Activated naive CD4-positive, alpha-beta T cell (primary cell): Measurements from ENCODE around the gene LIN37.
"Not testable (repeated sequence)": the region's sequence is repeated elsewhere in the genome, so short reads cannot be mapped to it uniquely, and the experiment has no call there.

ENCODE experiments used
- DNase-seq, 4 experiments: peaks; one replicate each; lab custom pipeline; 2025; lab: John Stamatoyannopoulos, UW

LIN37 gene

GRCh38 chr19:35719402-35720162 lies 28.8 kb upstream of the LIN37 start:
- no peak for DNase-seq

- no peak for DNase-seq
Measured at GRCh38 chr19:35720163-35720524, 28.2 kb upstream of the LIN37 start.

- no peak for DNase-seq
Measured at GRCh38 chr19:35720648-35721047, 27.7 kb upstream of the LIN37 start.

DNA sequence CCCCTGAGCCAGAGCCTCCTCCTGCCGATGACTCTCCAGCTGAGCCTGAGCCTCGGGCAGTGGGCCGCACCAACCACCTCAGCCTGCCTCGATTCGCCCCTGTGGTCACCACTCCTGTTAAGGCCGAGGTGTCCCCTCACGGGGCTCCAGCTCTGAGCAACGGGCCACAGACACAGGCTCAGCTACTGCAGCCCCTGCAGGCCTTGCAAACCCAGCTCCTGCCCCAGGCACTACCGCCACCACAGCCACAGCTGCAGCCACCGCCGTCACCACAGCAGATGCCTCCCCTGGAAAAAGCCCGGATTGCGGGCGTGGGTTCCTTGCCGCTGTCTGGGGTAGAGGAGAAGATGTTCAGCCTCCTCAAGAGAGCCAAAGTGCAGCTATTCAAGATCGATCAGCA lies 27.0 kb upstream of the LIN37 start:
- DNase-seq = no peak

DNA sequence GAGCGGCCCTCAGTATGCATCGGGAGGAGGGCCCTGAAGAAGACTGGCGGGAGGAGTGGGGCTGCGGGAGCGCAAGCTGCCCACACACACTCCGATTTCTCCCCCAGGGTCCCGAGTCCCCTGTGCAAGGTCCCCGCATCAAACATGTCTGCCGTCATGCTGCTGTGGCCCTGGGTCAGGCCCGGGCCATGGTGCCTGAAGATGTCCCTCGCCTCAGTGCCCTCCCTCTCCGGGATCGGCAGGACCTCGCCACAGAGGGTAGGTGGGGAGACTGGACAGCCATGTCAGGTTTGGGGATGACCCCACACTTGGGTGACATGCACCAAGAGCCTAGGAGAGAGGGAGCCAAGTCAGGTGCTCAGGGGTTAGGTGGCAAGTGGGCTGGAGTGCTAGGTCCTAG lies 25.9 kb upstream of the LIN37 start:
- no peak for DNase-seq

- no peak for DNase-seq
Measured at GRCh38 chr19:35722897-35723296, 25.5 kb upstream of the LIN37 start.

- no peak for DNase-seq
Measured at GRCh38 chr19:35723671-35724070, 24.7 kb upstream of the LIN37 start.

- DNase-seq = not testable (repeated sequence)
Measured at GRCh38 chr19:35724132-35724531, 24.2 kb upstream of the LIN37 start.

DNA sequence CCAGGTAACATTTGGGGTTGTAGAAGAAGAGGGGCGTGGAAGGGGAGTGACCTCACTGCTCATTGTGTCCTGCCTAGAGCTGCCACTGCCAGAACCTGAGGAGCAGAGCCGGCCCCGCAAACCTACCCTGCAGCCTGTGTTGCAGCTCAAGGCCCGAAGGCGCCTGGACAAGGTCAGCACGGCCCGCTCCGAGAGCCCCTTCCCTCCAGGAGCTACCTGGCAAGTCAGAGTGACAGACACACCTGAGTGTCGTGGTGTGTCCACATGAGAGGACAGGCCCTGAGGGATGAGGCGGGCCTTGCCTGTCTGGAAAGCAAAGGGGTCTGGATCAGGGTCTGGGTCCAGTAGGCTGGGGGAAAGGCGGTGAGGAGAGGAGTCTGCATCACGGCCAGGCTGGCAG lies 23.8 kb upstream of the LIN37 start:
- DNase-seq = no peak

- DNase-seq = no peak
Measured at GRCh38 chr19:35725216-35725861, 23.0 kb upstream of the LIN37 start.

DNA sequence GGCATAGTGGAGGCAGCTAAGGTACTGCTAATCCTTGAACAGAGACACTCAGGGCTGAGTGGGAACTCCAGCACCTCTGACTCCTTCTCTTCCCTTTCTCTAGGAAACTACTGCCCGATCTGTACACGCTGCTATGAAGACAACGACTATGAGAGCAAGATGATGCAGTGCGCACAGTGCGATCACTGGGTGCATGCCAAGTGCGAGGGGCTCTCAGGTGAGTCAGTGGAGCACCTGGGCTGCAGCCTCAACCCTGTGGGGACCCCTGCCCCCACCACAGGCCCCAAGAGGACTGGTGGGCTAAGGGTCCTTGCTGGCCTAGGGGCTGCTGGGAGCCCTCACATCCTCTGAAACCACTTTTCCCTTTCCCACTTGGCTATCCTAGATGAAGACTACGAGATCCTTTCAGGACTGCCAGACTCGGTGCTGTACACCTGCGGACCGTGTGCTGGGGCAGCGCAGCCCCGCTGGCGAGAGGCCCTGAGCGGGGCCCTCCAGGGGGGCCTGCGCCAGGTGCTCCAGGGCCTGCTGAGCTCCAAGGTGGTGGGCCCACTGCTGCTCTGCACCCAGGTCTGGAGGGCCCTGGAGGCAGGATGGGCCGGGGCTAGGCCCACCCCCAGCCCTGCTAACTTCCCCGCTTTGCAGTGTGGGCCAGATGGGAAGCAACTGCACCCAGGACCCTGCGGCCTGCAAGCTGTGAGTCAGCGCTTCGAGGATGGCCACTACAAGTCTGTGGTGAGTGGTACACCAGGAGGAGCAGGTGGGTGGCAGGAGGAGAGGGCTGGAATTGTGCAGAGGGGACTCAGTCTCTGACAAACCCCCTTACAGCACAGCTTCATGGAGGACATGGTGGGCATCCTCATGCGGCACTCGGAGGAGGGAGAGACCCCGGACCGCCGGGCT lies 21.1 kb upstream of the LIN37 start:
- no peak for DNase-seq

DNA sequence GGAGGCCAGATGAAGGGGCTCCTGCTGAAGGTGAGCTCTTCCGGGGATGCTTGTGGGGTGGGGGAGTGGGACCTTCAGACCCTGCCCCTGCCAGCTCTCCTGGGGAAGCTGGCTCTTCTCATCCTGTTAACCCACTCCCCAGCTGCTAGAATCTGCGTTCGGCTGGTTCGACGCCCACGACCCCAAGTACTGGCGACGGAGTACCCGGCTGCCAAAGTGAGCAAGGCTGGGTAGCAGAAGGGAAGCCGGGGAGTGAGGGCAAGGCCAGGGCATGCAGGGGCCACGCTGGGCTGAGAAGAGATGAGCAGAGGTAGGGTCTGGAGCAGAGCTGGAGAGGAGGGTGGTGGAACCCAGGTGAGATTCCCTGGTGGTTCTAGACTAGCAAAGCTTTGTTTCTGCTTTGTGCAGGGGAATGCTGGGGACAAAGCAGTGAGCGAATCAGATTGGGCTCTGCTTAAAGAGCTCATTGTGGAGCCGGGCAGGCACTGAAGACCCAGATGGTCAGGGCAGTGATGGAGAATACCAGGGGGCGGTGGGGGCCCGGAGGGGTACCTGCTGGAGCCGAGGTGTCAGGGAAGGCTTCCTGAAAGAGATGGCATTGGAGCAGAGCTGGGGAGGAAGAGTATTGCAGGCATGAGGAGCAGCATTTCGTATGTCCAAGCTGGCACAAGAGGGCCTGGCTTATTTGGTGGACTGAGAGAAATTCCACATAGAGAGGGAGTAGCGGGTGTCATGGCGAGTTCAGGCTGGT lies 20.2 kb upstream of the LIN37 start:
- no peak for DNase-seq

GRCh38 chr19:35729021-35729420 lies 19.4 kb upstream of the LIN37 start:
- no peak for DNase-seq

DNA sequence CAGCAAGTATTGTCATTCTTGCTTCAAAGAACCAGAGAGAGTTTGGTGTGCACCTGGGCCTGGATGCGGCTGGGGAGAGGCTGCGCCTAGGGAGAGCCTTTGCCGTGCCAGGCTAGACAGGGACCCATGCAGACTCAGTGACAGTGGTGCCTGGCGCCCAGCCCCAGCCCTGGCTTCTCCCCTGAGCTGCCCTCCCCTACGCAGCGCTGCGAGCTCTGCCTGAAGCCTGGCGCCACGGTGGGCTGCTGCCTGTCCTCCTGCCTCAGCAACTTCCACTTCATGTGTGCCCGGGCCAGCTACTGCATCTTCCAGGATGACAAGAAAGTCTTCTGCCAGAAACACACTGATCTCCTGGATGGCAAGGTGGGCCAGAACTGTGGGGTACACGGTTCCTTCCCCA lies 18.6 kb upstream of the LIN37 start:
- DNase-seq = no peak

GRCh38 chr19:35730326-35730725 lies 18.1 kb upstream of the LIN37 start:
- DNase-seq = no peak

DNA sequence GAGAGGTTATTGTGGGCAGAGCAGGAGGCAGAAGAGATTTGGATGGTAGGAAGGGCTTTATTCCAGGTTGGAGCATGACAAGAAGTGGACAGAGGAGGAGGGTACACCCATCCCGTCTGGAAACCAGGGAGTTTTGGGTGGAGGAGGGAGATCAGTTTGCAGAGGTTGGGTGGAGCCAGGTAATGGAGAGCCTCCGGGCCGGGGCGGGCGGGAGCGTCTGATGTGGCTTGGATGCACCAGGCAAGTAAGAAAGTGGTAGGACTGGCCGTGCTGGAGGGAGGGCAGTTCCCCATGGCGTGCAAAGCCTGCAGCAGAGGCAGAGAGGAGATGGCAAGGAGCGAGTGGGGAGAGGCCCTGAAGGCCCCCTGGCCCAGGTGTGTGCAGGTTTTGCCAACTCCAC lies 17.0 kb upstream of the LIN37 start:
- no peak for DNase-seq

- DNase-seq = no peak
Measured at GRCh38 chr19:35731779-35732405, 16.5 kb upstream of the LIN37 start.

GRCh38 chr19:35732540-35733179 lies 15.7 kb upstream of the LIN37 start:
- no peak for DNase-seq

DNA sequence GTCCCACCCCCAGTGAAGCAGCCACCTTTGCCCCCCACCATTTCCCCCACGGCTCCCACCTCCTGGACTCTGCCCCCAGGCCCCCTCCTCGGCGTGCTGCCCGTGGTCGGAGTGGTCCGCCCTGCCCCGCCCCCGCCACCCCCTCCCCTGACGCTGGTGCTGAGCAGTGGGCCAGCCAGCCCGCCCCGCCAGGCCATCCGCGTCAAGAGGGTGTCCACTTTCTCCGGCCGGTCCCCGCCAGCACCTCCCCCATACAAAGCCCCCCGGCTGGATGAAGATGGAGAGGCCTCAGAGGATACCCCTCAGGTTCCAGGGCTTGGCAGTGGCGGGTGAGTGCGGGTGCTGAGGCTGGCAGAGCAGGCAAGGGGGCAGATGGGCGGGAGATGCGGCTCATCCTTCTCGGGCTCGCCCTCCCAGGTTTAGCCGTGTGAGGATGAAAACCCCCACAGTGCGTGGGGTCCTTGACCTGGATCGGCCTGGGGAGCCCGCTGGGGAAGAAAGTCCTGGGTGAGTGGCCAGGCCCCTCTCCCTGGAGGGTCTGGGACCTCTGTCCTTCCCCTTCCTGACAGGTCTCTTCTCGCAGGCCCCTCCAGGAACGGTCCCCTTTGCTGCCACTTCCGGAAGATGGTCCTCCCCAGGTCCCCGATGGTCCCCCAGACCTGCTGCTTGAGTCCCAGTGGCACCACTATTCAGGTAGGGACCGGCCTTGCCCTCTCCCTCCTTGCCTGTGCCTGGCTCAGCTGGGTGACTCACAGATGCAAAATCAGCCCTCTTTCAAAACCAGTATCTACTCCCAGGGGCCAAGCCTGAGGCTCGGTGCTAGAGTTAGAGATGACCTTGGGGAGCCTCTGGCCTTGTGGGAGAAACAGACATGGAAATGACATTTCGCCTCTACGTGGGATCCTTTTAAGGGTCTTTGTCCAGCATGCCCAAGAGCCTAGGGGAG lies 14.9 kb upstream of the LIN37 start:
- no peak for DNase-seq

DNA sequence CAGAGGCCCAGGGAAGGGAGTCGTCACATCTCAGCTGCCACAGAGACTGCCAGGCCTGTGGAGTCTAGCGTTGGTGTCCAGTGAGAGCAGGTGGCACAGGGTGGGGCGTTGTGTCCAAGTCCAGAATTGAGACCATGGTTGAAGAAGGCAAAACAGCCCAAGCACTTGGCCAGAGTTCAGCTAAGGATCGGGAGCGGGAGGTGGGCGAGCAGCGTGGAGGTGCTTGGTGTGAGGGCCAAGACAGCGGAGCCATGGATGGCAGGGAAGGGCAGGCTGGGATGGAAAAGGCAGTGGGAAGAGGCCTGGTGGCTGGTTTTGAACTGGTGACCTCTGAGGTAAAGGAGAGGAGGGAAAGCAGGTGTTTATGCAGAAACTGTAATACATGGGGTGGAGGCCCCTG lies 14.1 kb upstream of the LIN37 start:
- no peak for DNase-seq
